ENCODE data around the gene MYH1. TPM values are rescaled to one million over a fixed set of nuclear protein-coding genes. Genes with fewer than 3 reads are reported as not detected.
"Not testable (repeated sequence)": the region's sequence is repeated elsewhere in the genome, so short reads cannot be mapped to it uniquely, and the experiment has no call there.

MYH1 gene
- total RNA-seq, 1 donor from 2014 or later, result not detected

DNA sequence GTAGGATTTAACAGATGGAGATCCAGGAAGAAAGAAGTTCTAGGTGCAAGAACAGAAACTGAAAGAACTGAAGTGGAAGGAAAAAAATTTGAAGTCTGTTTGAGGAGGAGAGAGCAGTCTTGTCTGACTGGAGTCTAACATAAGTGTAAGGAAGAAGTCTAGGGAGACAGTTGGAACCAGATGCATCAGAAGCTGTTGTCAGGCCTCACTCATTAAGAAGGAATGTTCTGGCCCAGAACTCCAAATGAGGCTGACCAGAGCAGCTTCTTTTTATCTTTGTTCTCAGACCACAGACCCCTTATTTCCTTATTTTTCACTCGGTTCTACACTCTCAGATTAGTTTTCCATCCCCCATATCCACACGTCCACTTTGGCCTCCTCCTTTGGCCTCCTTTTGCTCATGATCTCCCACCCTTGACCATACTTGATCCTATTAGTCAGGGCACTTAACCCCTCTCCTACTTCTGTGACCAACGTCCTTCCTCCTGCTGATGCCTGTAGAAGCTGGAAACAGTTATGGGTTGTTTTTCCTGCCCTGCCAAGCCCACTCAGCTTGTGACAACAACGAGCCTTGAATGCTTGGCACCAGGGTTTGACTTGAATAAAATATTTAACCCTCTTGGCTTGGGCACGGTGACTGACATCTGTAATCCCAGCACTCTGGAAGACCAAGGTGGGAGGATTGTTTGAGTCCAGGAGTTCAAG, 38.1 kb upstream of the MYH1 start:
- Histone ChIP-seq H3K36me3 (no peaks in the 10 kb centered on the region), H3K4me3 (no peak overlapping the region), H3K9me3 (no peaks in the 10 kb centered on the region), H3K4me1 (no peaks in the 10 kb centered on the region), H3K27me3 (no peaks in the 10 kb centered on the region), H3K27ac (no peak overlapping the region)
- intact Hi-C loops (cut with DNase I), result no loop called here
- TF ChIP-seq POLR2AphosphoS5 (IDR thresholded peaks at IDR 0.05; ENCODE audit: insufficient read depth in 1 of 2, low read depth in 1 of 2) (no peak), POLR2A (IDR thresholded peaks at IDR 0.05) (no peak)
- TF ChIP-seq, protein P1, sequence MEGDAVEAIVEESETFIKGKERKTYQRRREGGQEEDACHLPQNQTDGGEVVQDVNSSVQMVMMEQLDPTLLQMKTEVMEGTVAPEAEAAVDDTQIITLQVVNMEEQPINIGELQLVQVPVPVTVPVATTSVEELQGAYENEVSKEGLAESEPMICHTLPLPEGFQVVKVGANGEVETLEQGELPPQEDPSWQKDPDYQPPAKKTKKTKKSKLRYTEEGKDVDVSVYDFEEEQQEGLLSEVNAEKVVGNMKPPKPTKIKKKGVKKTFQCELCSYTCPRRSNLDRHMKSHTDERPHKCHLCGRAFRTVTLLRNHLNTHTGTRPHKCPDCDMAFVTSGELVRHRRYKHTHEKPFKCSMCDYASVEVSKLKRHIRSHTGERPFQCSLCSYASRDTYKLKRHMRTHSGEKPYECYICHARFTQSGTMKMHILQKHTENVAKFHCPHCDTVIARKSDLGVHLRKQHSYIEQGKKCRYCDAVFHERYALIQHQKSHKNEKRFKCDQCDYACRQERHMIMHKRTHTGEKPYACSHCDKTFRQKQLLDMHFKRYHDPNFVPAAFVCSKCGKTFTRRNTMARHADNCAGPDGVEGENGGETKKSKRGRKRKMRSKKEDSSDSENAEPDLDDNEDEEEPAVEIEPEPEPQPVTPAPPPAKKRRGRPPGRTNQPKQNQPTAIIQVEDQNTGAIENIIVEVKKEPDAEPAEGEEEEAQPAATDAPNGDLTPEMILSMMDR (IDR thresholded peaks at IDR 0.05), result no peak
- DNase-seq (ENCODE audit: extremely low spot score in 2 of 2), result no peak

GRCh38 chr17:10550014-10550413, 31.7 kb upstream of the MYH1 start:
- no peak overlapping the region for H3K4me3 ChIP-seq
- no peak for DNase-seq (ENCODE audit: extremely low spot score in 2 of 2)
- no peaks in the 10 kb centered on the region for H3K4me1 ChIP-seq
- no peaks in the 10 kb centered on the region for H3K9me3 ChIP-seq
- H3K27ac ChIP-seq, result no peak overlapping the region
- intact Hi-C loops (cut with DNase I), result no loop called here
- H3K36me3 ChIP-seq, result no peaks in the 10 kb centered on the region
- TF ChIP-seq POLR2A (IDR thresholded peaks at IDR 0.05) (no peak), POLR2AphosphoS5 (IDR thresholded peaks at IDR 0.05; ENCODE audit: insufficient read depth in 1 of 2, low read depth in 1 of 2) (no peak)
- TF ChIP-seq, protein P1 (IDR thresholded peaks at IDR 0.05), result no peak
- no peaks in the 10 kb centered on the region for H3K27me3 ChIP-seq

- H3K36me3 ChIP-seq, result no peaks in the 10 kb centered on the region
- TF ChIP-seq, protein P1 (IDR thresholded peaks at IDR 0.05), result no peak
- TF ChIP-seq POLR2A (IDR thresholded peaks at IDR 0.05), result no peak
- TF ChIP-seq POLR2AphosphoS5 (IDR thresholded peaks at IDR 0.05; ENCODE audit: insufficient read depth in 1 of 2, low read depth in 1 of 2), result no peak
- DNase-seq (ENCODE audit: extremely low spot score in 2 of 2), result no peak
- no peaks in the 10 kb centered on the region for H3K27me3 ChIP-seq
- H3K4me3 ChIP-seq, result no peak within 1 kb of the TSS
- no peaks in the 10 kb centered on the region for H3K9me3 ChIP-seq
- intact Hi-C loops (cut with DNase I), result no loop called here
- H3K27ac ChIP-seq, result no peak within 1 kb of the TSS
- no peaks in the 10 kb centered on the region for H3K4me1 ChIP-seq
Observed at GRCh38 chr17:10549096-10549842, 30.9 kb upstream of the MYH1 start, which contains the start of gene MYH2. Gene MYH2, minus strand, starts transcription at chr17:10549658. Its CDS starts 1,738 bp downstream, at chr17:10547920.

DNA sequence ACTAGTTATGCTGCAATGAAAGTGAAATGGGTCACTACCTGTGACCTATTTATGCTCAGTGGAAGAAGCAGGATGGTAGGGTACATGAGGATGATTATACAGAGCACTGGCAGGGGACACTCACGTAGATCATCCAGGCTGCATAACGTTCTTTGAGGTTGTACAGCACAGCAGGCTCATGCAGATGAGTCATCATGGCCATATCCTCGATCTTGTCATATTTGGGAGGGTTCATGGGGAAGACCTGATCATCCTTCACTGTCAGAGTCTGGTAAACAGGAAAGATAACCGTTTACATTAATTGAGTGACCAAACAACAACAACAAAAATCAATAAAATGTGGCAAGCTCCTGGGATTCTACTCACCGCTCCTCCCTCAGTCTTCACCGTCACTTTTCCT, 29.0 kb upstream of the MYH1 start:
- H3K4me1 ChIP-seq, result no peaks in the 10 kb centered on the region
- no peak overlapping the region for H3K4me3 ChIP-seq
- no peaks in the 10 kb centered on the region for H3K27me3 ChIP-seq
- TF ChIP-seq, protein P1 (IDR thresholded peaks at IDR 0.05), result no peak
- TF ChIP-seq POLR2A (IDR thresholded peaks at IDR 0.05), result no peak
- TF ChIP-seq POLR2AphosphoS5 (IDR thresholded peaks at IDR 0.05; ENCODE audit: insufficient read depth in 1 of 2, low read depth in 1 of 2), result no peak
- no peak overlapping the region for H3K27ac ChIP-seq
- no peaks in the 10 kb centered on the region for H3K36me3 ChIP-seq
- DNase-seq (ENCODE audit: extremely low spot score in 2 of 2), result no peak
- H3K9me3 ChIP-seq, result no peaks in the 10 kb centered on the region
- intact Hi-C loops (cut with DNase I), result no loop called here

GRCh38 chr17:10543486-10543885, 25.1 kb upstream of the MYH1 start:
- H3K4me3 ChIP-seq; H3K27me3 ChIP-seq; H3K9me3 ChIP-seq; DNase-seq (ENCODE audit: extremely low spot score in 2 of 2); H3K36me3 ChIP-seq; H3K27ac ChIP-seq; intact Hi-C loops (cut with DNase I); H3K4me1 ChIP-seq: not testable (repeated sequence)

GRCh38 chr17:10541179-10541578, 22.8 kb upstream of the MYH1 start:
- H3K36me3 ChIP-seq; H3K27me3 ChIP-seq; H3K4me1 ChIP-seq; intact Hi-C loops (cut with DNase I); H3K9me3 ChIP-seq; H3K27ac ChIP-seq; DNase-seq (ENCODE audit: extremely low spot score in 2 of 2); H3K4me3 ChIP-seq: not testable (repeated sequence)

Measured in vagina (tissue), 2 donors.